Endothelial cell of umbilical vein (primary cell): ENCODE results near the gene TNFAIP8.

ENCODE experiments used
- EZH2 ChIP-seq: IDR thresholded peaks from 2 replicates; pipeline ENCODE4 v1.6.1; 2012; ENCODE audit warnings: borderline replicate concordance, low read depth, mild to moderate bottlenecking, moderate library complexity, low read length, inconsistent platforms; ENCODE audit not compliant: severe bottlenecking
- FOS ChIP-seq: IDR thresholded peaks from 2 replicates; pipeline ENCODE4 v1.6.1; 2011; ENCODE audit warnings: mild to moderate bottlenecking, low read length, moderate library complexity, borderline replicate concordance; ENCODE audit not compliant: insufficient read depth
- GATA2 ChIP-seq: IDR thresholded peaks from 2 replicates; pipeline ENCODE4 v1.7.0; 2011; ENCODE audit warnings: low read depth, mild to moderate bottlenecking, moderate library complexity, mixed read lengths, low read length; ENCODE audit not compliant: insufficient read length, insufficient read depth
- MYC ChIP-seq: IDR thresholded peaks from one replicate; pipeline ENCODE4 v1.6.1; 2011; ENCODE audit warnings: mild to moderate bottlenecking, low read depth, low read length
- POLR2A ChIP-seq: IDR thresholded peaks from 2 replicates; pipeline ENCODE4 v1.6.1; 2012; ENCODE audit warnings: low read depth, mild to moderate bottlenecking, control low read depth, low read length
- POLR2AphosphoS5 ChIP-seq: IDR thresholded peaks from 2 replicates; pipeline ENCODE4 v1.6.1; 2012; ENCODE audit warnings: low read depth, mild to moderate bottlenecking, control low read depth, low read length, moderate library complexity; ENCODE audit not compliant: insufficient read depth
- TF ChIP-seq, protein P1 (sequence below), 2 donors: IDR thresholded peaks; 1 replicate in 1 of 2; 2 replicates in 1 of 2; pipeline ENCODE4 v1.5.1; 2011; ENCODE audit warnings: low read length in 2 of 2, mild to moderate bottlenecking in 2 of 2, moderate library complexity in 2 of 2, control low read depth in 1 of 2, inconsistent platforms in 1 of 2, low read depth in 1 of 2; ENCODE audit not compliant: insufficient read depth in 1 of 2; ENCODE audit errors: extremely low read depth in 1 of 2
- TF ChIP-seq, protein P2 (sequence below): IDR thresholded peaks from 2 replicates; pipeline ENCODE4 v1.6.1; 2011; ENCODE audit not compliant: insufficient read depth, insufficient read length

DNA sequence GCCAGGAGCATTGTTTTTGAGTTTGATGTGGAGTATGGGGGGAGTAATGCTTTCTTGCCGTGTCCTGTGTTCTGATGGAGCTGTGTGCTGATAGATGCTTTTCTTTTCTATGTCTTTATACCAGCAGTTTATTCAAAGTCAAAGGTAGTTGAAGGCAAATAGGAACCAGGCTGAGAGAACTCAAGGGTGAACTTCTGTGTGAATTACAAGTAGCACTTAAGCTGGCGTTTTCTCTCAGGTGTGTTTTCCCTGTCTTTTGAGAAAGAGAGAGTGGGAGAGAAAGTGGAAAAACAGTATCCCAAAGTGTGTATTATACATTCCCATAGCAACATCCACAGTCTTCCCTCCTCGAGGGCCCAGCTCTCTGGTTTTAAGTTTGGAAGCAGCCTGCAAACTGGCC lies 1.5 kb downstream of the TNFAIP8 start:
- TF ChIP-seq, protein P1, sequence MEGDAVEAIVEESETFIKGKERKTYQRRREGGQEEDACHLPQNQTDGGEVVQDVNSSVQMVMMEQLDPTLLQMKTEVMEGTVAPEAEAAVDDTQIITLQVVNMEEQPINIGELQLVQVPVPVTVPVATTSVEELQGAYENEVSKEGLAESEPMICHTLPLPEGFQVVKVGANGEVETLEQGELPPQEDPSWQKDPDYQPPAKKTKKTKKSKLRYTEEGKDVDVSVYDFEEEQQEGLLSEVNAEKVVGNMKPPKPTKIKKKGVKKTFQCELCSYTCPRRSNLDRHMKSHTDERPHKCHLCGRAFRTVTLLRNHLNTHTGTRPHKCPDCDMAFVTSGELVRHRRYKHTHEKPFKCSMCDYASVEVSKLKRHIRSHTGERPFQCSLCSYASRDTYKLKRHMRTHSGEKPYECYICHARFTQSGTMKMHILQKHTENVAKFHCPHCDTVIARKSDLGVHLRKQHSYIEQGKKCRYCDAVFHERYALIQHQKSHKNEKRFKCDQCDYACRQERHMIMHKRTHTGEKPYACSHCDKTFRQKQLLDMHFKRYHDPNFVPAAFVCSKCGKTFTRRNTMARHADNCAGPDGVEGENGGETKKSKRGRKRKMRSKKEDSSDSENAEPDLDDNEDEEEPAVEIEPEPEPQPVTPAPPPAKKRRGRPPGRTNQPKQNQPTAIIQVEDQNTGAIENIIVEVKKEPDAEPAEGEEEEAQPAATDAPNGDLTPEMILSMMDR (IDR thresholded peaks at IDR 0.05; ENCODE audit: extremely low read depth in 1 of 2, insufficient read depth in 1 of 2, low read depth in 1 of 2, low read length in 2 of 2) = no peak
- TF ChIP-seq, protein P2, sequence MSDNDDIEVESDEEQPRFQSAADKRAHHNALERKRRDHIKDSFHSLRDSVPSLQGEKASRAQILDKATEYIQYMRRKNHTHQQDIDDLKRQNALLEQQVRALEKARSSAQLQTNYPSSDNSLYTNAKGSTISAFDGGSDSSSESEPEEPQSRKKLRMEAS = no peak
- TF ChIP-seq POLR2A (no peak), EZH2 (no peak), MYC (no peak), POLR2AphosphoS5 (no peak), FOS (no peak), GATA2 (no peak)
